SIG-M5 treated with dmso at 0.1 percent for 504 hours (cell line): ENCODE results near the gene CEP70.
A peak's percentile ranks its signal among the peaks of the same experiment; 100 is the strongest.
"Not testable (repeated sequence)": the region's sequence is repeated elsewhere in the genome, so short reads cannot be mapped to it uniquely, and the experiment has no call there.

Experiments
- DNase-seq: peaks from one replicate; lab custom pipeline; 2025; ENCODE audit not compliant: unreplicated experiment; lab: John Stamatoyannopoulos, UW

CEP70 gene

DNA sequence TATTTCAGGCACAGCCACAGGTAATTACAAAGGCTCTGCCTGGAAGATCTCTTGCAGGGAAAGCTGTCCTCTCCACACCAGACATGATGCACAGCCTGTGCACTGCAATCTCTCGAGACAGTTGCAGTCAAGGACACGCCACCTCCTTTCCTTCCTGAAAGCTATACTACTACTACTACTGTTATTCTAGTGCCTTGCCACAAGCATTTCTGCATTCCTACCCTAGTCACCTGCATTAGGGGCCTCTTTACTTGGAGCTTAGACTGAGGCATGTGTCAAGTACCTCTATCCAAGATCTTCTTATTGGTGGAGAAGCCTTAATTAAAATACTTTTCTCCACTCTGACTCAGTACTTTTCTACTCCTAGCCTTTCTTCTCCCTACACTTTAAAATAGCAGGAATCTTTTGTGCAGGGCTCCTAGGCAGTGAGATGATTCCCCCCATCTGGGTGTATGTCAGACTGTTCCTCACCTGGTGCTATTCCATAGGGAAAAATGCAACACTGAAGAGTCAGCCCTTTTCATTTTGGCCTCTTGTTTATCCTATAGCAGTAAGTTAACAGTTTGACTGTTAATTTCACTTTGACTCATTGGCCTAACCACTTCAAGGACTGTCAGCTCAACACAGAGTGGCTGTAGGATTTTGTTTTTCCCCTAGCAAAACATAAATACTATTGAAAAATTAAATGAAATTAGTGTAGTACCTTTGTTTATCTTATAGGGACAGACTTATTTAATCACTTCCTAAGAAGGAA is 80.8 kb downstream of the CEP70 start:
- DNase-seq = no peak

- peak; percentile 37 for DNase-seq
These were observed 82.1 kb downstream of the CEP70 start for GRCh38 chr3:138511945-138512344.

- DNase-seq = no peak
These were observed 84.5 kb downstream of the CEP70 start for GRCh38 chr3:138509586-138509985.

DNA sequence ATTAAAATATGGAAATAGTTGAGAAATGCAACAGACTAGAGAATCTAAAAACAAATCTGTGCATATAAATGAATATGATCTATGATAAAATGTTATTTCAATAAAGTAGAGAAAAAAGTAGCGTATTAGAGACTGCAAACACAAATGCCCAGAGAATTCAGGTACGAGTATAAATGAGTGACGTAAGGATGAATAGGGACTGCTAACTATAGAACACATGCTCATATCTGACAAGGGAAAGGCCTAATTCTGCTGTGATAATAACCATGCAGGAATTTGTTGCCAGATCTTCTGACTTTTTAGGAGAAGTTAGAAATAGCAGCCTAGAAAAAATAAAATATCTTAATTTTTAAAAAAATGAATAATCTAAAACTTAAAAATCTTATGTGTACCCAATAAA is 86.5 kb downstream of the CEP70 start:
- no peak for DNase-seq

DNA sequence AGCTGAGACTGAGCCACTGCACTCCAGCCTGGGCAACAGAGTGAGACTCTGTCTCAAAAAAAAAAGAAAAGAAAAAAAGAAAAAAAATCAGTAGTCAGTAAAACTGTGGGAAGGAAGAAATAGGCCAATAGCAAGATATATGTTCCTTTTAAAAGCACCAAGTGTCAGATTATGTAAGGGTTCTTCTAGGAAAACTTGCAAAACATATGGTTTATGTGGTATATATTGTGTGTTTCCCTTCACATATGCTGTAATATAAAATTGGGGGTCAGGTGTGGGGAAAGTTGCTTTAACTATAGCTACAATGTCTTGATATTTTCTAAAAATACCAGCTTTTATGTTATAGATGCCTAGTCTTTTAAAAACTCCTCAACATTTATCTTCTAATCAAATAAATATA is 95.1 kb downstream of the CEP70 start:
- DNase-seq = no peak

DNA sequence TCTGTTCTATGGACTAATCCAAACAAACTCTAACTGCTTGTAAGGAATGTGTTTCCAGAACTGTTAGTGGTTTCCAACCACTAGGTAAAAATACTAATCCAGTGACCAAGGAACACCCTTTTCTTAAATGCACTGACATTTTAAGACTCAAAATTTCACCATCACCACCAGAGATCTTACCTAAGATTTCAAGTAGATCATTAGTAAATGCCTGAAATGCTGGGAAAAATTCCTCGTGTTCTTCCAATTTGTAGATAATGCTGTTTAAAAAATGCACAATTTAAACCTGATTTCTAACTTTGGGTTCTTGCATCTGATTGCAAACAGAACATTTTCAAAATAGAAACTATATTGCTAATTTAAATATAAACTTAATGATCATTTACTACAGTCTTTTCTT is 96.2 kb downstream of the CEP70 start:
- no peak for DNase-seq

- DNase-seq = no peak
These were observed 97.0 kb downstream of the CEP70 start for GRCh38 chr3:138497021-138497420.

DNA sequence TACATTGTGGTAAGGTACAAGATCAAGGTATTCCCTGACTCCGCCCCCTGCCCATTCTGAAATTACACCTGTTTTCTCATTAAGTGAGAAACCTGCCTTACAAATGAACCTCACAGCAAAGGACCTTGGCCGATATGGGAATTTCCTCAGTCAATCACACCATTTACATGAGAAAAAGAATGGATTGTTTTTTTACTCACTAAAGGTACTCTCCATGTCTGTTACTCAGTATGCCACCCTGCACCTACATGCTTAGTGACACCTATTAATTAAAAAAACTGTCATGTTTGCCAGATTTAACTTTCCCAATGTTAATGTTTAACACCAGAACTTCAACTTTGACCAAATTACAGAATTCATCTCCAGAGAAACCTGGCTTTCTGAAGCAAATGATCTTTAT is 97.6 kb downstream of the CEP70 start:
- DNase-seq = no peak

- not testable (repeated sequence) for DNase-seq
These were observed 98.4 kb downstream of the CEP70 start for GRCh38 chr3:138495638-138496037.

DNA sequence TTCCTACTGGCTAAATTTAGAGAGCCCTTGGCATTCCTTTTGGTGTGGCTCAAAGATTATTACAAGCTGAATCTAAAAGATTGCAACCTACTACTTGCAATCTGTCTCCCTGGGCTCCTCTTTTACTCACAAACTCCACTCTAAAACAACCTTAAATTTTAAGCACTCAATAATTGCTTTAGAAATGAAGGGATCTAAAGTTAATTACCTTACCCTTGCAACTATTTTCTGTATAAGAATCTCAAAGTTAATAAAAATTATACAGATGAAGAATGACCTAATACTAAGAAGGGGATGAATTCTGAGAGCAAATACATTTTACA is 99.5 kb downstream of the CEP70 start:
- DNase-seq = no peak

GRCh38 chr3:138493804-138494606 is 100.1 kb downstream of the CEP70 start:
- DNase-seq = peak; percentile 96

- DNase-seq = peak; percentile 23
These were observed 100.9 kb downstream of the CEP70 start for GRCh38 chr3:138492980-138493675.

- no peak for DNase-seq
These were observed 102.1 kb downstream of the CEP70 start for GRCh38 chr3:138491971-138492370.

- DNase-seq = not testable (repeated sequence)
These were observed 107.5 kb downstream of the CEP70 start for GRCh38 chr3:138486580-138486979.

- DNase-seq = not testable (repeated sequence)
These were observed 109.4 kb downstream of the CEP70 start for GRCh38 chr3:138484672-138485071.

DNA sequence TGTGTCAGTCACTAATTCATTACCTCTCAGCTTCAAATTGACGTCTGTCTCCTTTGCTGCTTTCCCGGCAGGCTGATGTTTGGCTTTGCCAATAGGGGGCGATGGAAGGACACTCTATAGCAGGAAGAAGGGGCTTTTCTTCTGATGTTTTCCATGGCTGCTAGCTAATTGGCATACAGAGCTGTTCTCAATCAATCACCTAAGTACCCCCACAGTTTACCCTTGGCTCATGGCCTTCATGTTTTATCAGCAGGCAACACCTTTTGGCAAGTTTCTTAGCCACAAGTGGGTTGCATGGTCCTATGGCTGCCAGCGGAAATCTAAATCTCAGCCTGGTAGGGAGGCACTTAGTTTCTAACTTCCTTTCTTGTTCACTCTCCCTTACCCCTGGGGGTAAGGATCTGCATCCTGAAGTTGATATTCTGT is 114.6 kb downstream of the CEP70 start:
- DNase-seq = peak; percentile 77

GRCh38 chr3:138477801-138478200 is 116.3 kb downstream of the CEP70 start:
- DNase-seq = no peak

GRCh38 chr3:138477120-138477519 is 116.9 kb downstream of the CEP70 start:
- DNase-seq = no peak

DNA sequence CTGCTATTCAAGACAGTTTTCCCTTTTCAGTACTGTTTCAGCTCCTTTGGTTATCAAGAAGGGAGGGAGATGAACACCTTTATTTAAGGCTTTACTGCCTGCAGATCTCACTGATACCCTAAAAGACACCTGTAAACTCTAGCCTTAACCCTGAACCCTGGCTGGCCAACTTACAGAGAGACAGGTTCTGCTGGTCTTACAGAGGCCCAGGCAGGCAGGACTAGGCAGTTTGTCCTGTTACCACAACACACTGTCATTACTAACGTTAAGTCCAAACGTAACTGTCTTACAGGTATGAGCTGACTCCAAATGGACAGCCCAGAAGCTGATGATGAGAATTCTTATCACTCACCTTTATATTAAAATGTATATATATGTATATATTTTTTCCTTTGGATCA is 117.5 kb downstream of the CEP70 start:
- DNase-seq = peak; percentile 14

DNA sequence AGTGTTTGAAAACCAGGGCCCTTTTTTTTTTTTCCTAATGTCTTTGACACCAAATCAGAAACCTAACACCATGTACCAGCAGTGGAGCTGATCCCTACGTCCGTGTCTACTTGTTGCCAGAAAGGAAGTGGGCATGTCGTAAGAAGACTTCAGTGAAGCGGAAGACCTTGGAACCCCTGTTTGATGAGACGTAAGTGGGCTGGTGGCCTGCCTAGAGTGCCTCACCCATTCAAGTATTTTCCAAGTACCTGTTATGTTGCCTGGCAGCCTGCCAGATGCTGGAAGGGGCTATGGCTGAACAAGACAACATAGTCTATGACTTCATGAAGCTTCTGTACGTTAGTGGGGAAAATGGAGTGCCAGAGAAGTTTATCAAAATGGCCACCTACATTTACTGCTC is 119.9 kb downstream of the CEP70 start:
- no peak for DNase-seq

- DNase-seq = no peak
These were observed 120.7 kb downstream of the CEP70 start for GRCh38 chr3:138473391-138473790.
